Measurements from ENCODE around the gene BOLA2B.

BOLA2B gene

GRCh38 chr16:30147843-30148510, 45.5 kb downstream of the BOLA2B start:
- Histone ChIP-seq H3K4me3 (ENCODE audit: severe bottlenecking) (no peak overlapping the region), H3K9me3 (ENCODE audit: severe bottlenecking) (peaks cover 6% of the 10 kb centered on the region), H3K27me3 (ENCODE audit: insufficient read depth, poor library complexity, severe bottlenecking) (no peaks in the 10 kb centered on the region), H3K4me1 (ENCODE audit: insufficient read depth, poor library complexity, severe bottlenecking) (no peaks in the 10 kb centered on the region), H3K36me3 (ENCODE audit: low read depth) (no peaks in the 10 kb centered on the region), H3K27ac (ENCODE audit: poor library complexity, severe bottlenecking) (no peak overlapping the region)
- ATAC-seq (ENCODE audit: low read depth) (no peak), DNase-seq (ENCODE audit: low spot score) (no peak)
- TF ChIP-seq CTCF (IDR thresholded peaks at IDR 0.05; ENCODE audit: poor library complexity, severe bottlenecking) = no peak

- Histone ChIP-seq H3K4me1 (ENCODE audit: insufficient read depth, poor library complexity, severe bottlenecking) (no peaks in the 10 kb centered on the region), H3K27me3 (ENCODE audit: insufficient read depth, poor library complexity, severe bottlenecking) (no peaks in the 10 kb centered on the region), H3K27ac (ENCODE audit: poor library complexity, severe bottlenecking) (no peak overlapping the region), H3K4me3 (ENCODE audit: severe bottlenecking) (no peak overlapping the region), H3K36me3 (ENCODE audit: low read depth) (no peaks in the 10 kb centered on the region), H3K9me3 (ENCODE audit: severe bottlenecking) (peaks cover 6% of the 10 kb centered on the region)
- no peak for ATAC-seq (ENCODE audit: low read depth)
- no peak for DNase-seq (ENCODE audit: low spot score)
- TF ChIP-seq CTCF (IDR thresholded peaks at IDR 0.05; ENCODE audit: poor library complexity, severe bottlenecking) = no peak
Measured at GRCh38 chr16:30145657-30146056, 47.8 kb downstream of the BOLA2B start.

DNA sequence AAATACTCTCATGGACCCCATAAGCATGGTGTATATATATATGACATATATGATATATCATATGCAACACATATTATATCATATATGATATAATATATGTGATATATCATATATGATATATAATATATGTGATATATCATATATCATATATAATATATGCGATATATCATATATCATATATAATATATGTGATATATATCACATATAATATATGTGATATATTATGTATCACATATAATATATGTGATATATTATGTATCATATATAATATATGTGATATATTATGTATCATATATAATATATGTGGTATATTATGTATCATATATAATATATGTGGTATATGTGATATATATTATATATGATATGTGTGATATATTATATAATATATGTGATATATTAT, 48.5 kb downstream of the BOLA2B start:
- DNase-seq (ENCODE audit: low spot score) (no peak), ATAC-seq (ENCODE audit: low read depth) (no peak)
- H3K27me3 ChIP-seq (ENCODE audit: insufficient read depth, poor library complexity, severe bottlenecking) = no peaks in the 10 kb centered on the region
- no peaks in the 10 kb centered on the region for H3K4me1 ChIP-seq (ENCODE audit: insufficient read depth, poor library complexity, severe bottlenecking)
- no peak overlapping the region for H3K27ac ChIP-seq (ENCODE audit: poor library complexity, severe bottlenecking)
- H3K36me3 ChIP-seq (ENCODE audit: low read depth) = no peaks in the 10 kb centered on the region
- peaks cover 6% of the 10 kb centered on the region for H3K9me3 ChIP-seq (ENCODE audit: severe bottlenecking)
- H3K4me3 ChIP-seq (ENCODE audit: severe bottlenecking) = no peak overlapping the region
- TF ChIP-seq CTCF (IDR thresholded peaks at IDR 0.05; ENCODE audit: poor library complexity, severe bottlenecking) = no peak

DNA sequence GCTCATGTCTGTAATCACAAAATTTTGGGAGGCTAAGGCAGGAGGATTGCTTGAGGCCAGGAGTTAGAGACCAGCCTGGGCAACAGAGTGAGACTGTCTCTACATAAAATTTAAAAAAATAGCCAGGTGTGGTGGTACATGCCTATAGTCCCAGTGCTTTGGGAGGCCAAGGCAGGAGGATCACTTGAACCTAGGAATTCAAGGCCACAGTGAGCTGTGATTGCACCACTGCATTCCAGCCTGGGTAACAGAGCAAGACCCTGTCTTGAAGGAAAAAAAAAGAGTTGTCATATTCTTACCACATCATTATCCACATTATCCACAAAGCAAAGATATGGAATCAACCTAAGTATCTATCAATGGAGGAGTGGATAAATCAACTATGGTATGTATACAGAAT, 49.4 kb downstream of the BOLA2B start:
- DNase-seq (ENCODE audit: low spot score) (no peak), ATAC-seq (ENCODE audit: low read depth) (no peak)
- no peak overlapping the region for H3K27ac ChIP-seq (ENCODE audit: poor library complexity, severe bottlenecking)

More for the DNA sequence above, 49.4 kb downstream of the BOLA2B start:
- H3K36me3 ChIP-seq (ENCODE audit: low read depth) = no peaks in the 10 kb centered on the region
- H3K27me3 ChIP-seq (ENCODE audit: insufficient read depth, poor library complexity, severe bottlenecking) = no peaks in the 10 kb centered on the region
- no peak for TF ChIP-seq CTCF (IDR thresholded peaks at IDR 0.05; ENCODE audit: poor library complexity, severe bottlenecking)
- H3K9me3 ChIP-seq (ENCODE audit: severe bottlenecking) = peaks cover 2% of the 10 kb centered on the region
- no peak overlapping the region for H3K4me3 ChIP-seq (ENCODE audit: severe bottlenecking)
- H3K4me1 ChIP-seq (ENCODE audit: insufficient read depth, poor library complexity, severe bottlenecking) = no peaks in the 10 kb centered on the region
